ENCODE results near the gene LCP1.

GRCh38 chr13:46195016-46195415 is 13.0 kb upstream of the LCP1 start:
- TF ChIP-seq ZNF33A (CRISPR knock-in tag; IDR thresholded peaks at IDR 0.05; ENCODE audit: borderline replicate concordance) (no peak), ZBTB8A (CRISPR knock-in tag; IDR thresholded peaks at IDR 0.05; ENCODE audit: borderline replicate concordance, low read depth) (no peak), HIVEP1 (CRISPR knock-in tag; IDR thresholded peaks at IDR 0.05) (no peak), NFE2L2 (IDR thresholded peaks at IDR 0.05; ENCODE audit: low read length) (no peak), JUND (CRISPR knock-in tag; IDR thresholded peaks at IDR 0.05) (no peak), MZF1 (CRISPR knock-in tag; IDR thresholded peaks at IDR 0.05; ENCODE audit: borderline replicate concordance) (no peak), ARHGAP35 (CRISPR knock-in tag; IDR thresholded peaks at IDR 0.05; ENCODE audit: borderline replicate concordance) (no peak), ZNF776 (CRISPR knock-in tag; IDR thresholded peaks at IDR 0.05) (no peak)
- TF ChIP-seq, protein P1, sequence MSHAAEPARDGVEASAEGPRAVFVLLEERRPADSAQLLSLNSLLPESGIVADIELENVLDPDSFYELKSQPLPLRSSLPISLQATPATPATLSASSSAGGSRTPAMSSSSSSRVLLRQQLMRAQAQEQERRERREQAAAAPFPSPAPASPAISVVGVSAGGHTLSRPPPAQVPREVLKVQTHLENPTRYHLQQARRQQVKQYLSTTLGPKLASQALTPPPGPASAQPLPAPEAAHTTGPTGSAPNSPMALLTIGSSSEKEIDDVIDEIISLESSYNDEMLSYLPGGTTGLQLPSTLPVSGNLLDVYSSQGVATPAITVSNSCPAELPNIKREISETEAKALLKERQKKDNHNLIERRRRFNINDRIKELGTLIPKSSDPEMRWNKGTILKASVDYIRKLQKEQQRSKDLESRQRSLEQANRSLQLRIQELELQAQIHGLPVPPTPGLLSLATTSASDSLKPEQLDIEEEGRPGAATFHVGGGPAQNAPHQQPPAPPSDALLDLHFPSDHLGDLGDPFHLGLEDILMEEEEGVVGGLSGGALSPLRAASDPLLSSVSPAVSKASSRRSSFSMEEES (CRISPR knock-in tag; IDR thresholded peaks at IDR 0.05) = no peak
- TF ChIP-seq, protein P2, sequence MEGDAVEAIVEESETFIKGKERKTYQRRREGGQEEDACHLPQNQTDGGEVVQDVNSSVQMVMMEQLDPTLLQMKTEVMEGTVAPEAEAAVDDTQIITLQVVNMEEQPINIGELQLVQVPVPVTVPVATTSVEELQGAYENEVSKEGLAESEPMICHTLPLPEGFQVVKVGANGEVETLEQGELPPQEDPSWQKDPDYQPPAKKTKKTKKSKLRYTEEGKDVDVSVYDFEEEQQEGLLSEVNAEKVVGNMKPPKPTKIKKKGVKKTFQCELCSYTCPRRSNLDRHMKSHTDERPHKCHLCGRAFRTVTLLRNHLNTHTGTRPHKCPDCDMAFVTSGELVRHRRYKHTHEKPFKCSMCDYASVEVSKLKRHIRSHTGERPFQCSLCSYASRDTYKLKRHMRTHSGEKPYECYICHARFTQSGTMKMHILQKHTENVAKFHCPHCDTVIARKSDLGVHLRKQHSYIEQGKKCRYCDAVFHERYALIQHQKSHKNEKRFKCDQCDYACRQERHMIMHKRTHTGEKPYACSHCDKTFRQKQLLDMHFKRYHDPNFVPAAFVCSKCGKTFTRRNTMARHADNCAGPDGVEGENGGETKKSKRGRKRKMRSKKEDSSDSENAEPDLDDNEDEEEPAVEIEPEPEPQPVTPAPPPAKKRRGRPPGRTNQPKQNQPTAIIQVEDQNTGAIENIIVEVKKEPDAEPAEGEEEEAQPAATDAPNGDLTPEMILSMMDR (CRISPR knock-in tag; IDR thresholded peaks at IDR 0.05) = no peak
